H1 (cell line): ENCODE measurements around the gene TOMM7. TPM values are rescaled to one million over a fixed set of nuclear protein-coding genes. Genes with fewer than 3 reads are reported as not detected.

ENCODE experiments used
- CTCF ChIA-PET: fragments of 300-600 bp; sonication (Branson Sonifier 250); formaldehyde crosslinking; loops from one replicate; lab custom pipeline; 2021; ENCODE audit not compliant: partially characterized antibody; lab: Charles Lee
- POLR2A ChIA-PET: fragments of 300-600 bp; sonication (Branson Sonifier 250); formaldehyde crosslinking; loops from one replicate; lab custom pipeline; 2021; ENCODE audit warnings: inconsistent platforms; ENCODE audit not compliant: partially characterized antibody; lab: Charles Lee
- DNase-seq, 2 experiments: peaks; one replicate each; pipeline versions ENCODE4 v3.0.0 to v3.0.0-alpha.2; 2010 to 2022; ENCODE audit warnings: low spot score in 2 of 2, low read depth in 1 of 2, mixed read lengths in 1 of 2
- FAIRE-seq: peaks from 2 replicates; lab custom pipeline; 2011; peaks lifted over from hg19 to GRCh38; lab: Jason Lieb, UNC
- H2AFZ ChIP-seq: 2 replicates; pipeline ENCODE4 v1.8.1; 2012; ENCODE audit warnings: low read length, inconsistent platforms
- H2AK5ac ChIP-seq: 2 replicates; pipeline ENCODE4 v1.6.1; 2013; ENCODE audit warnings: low read depth, low read length
- H2BK120ac ChIP-seq: replicated peaks from 2 replicates; pipeline ENCODE3; 2013; ENCODE audit warnings: low read depth, low read length, inconsistent platforms
- H2BK12ac ChIP-seq: 2 replicates; pipeline ENCODE4 v1.6.1; 2013; ENCODE audit warnings: low read depth, low read length
- H2BK15ac ChIP-seq: 2 replicates; pipeline ENCODE4 v1.6.1; 2013; ENCODE audit warnings: low read length
- H2BK20ac ChIP-seq: 2 replicates; pipeline ENCODE4 v1.6.1; 2013; ENCODE audit warnings: low read length
- H2BK5ac ChIP-seq: 2 replicates; pipeline ENCODE4 v1.6.1; 2013; ENCODE audit warnings: low read depth, low read length
- H3K14ac ChIP-seq: 2 replicates; pipeline ENCODE4 v1.6.1; 2013; ENCODE audit warnings: inconsistent platforms; ENCODE audit not compliant: insufficient read length
- H3K18ac ChIP-seq: 2 replicates; pipeline ENCODE4 v1.6.1; 2013; ENCODE audit warnings: low read length; ENCODE audit errors: extremely low read depth
- H3K23ac ChIP-seq: 2 replicates; pipeline ENCODE4 v1.6.1; 2013; ENCODE audit warnings: inconsistent platforms; ENCODE audit not compliant: insufficient read length
- H3K23me2 ChIP-seq: 2 replicates; pipeline ENCODE4 v1.6.1; 2013; ENCODE audit warnings: low read depth, low read length
- H3K27ac ChIP-seq: 2 replicates; pipeline ENCODE4 v1.6.1; 2011; ENCODE audit warnings: low read depth, low read length, inconsistent platforms
- H3K27me3 ChIP-seq, 4 experiments: replicated peaks in 1 of 4; 1 replicate in 1 of 4; 2 replicates in 3 of 4; pipeline versions ENCODE4 v1.6.1 to v1.8.1; 2011 to 2013; ENCODE audit warnings: low read length in 3 of 4, mild to moderate bottlenecking in 3 of 4, inconsistent platforms in 2 of 4, mixed read lengths in 2 of 4, moderate library complexity in 1 of 4; ENCODE audit not compliant: control insufficient read depth in 3 of 4, insufficient read depth in 3 of 4; ENCODE audit errors: extremely low read depth in 1 of 4
- H3K36me3 ChIP-seq, 4 experiments: 2 replicates each; pipeline versions ENCODE4 v1.6.1 to v1.8.1; 2011 to 2013; ENCODE audit warnings: mild to moderate bottlenecking in 4 of 4, low read length in 3 of 4, moderate library complexity in 2 of 4, control low read depth in 1 of 4, inconsistent platforms in 1 of 4; ENCODE audit not compliant: insufficient read depth in 4 of 4, control insufficient read depth in 2 of 4
- H3K4ac ChIP-seq: replicated peaks from 2 replicates; pipeline ENCODE3; 2013; ENCODE audit warnings: low read length, low read depth, mixed read lengths, inconsistent platforms; ENCODE audit not compliant: insufficient read length
- H3K4me1 ChIP-seq, 4 experiments: replicated peaks in 1 of 4; 1 replicate in 1 of 4; 2 replicates in 3 of 4; pipeline versions ENCODE4 v1.6.1 to v1.8.1; 2011 to 2013; ENCODE audit warnings: low read length in 3 of 4, inconsistent platforms in 2 of 4, mixed read lengths in 1 of 4; ENCODE audit not compliant: insufficient read depth in 4 of 4, control insufficient read depth in 3 of 4
- H3K4me2 ChIP-seq, 2 experiments: 2 replicates each; pipeline versions ENCODE4 v1.6.1 to v1.8.1; 2011 to 2013; ENCODE audit warnings: low read depth in 2 of 2, low read length in 2 of 2, control low read depth in 1 of 2, inconsistent platforms in 1 of 2, mild to moderate bottlenecking in 1 of 2; ENCODE audit not compliant: insufficient read depth in 1 of 2
- H3K4me3 ChIP-seq, 4 experiments: fragments of 200-600, 300-600 bp in 1 of 4; sonication (generic), shearing (Covaris generic), sonication (Bioruptor Twin) in 1 of 4; 2 replicates each; pipeline versions ENCODE4 v1.5.1 to v1.8.1; 2011 to 2016; ENCODE audit warnings: low read length in 4 of 4, low read depth in 3 of 4, control low read depth in 2 of 4, inconsistent platforms in 2 of 4, mild to moderate bottlenecking in 2 of 4, mixed read lengths in 1 of 4, moderate library complexity in 1 of 4; ENCODE audit not compliant: insufficient read depth in 2 of 4; ENCODE audit errors: extremely low read depth in 1 of 4
- H3K56ac ChIP-seq: replicated peaks from 2 replicates; pipeline ENCODE3; 2013; ENCODE audit warnings: low read depth, mild to moderate bottlenecking, mixed read lengths, low read length, inconsistent platforms; ENCODE audit not compliant: insufficient read length
- H3K79me1 ChIP-seq: 2 replicates; pipeline ENCODE4 v1.6.1; 2013; ENCODE audit warnings: low read depth, low read length, control low read depth
- H3K79me2 ChIP-seq, 2 experiments: 2 replicates each; pipeline versions ENCODE4 v1.6.1 to v1.8.1; 2012 to 2013; ENCODE audit warnings: low read length in 2 of 2, mild to moderate bottlenecking in 2 of 2, inconsistent platforms in 1 of 2; ENCODE audit not compliant: insufficient read depth in 2 of 2, control insufficient read depth in 1 of 2
- H3K9ac ChIP-seq, 4 experiments: replicated peaks in 1 of 4; 1 replicate in 1 of 4; 2 replicates in 3 of 4; pipeline versions ENCODE4 v1.6.1 to v1.8.1; 2011 to 2013; ENCODE audit warnings: low read depth in 3 of 4, low read length in 3 of 4, control low read depth in 2 of 4, mild to moderate bottlenecking in 2 of 4, moderate library complexity in 2 of 4, inconsistent platforms in 1 of 4; ENCODE audit errors: extremely low read depth in 1 of 4
- H3K9me3 ChIP-seq, 2 experiments: 2 replicates each; pipeline versions ENCODE4 v1.6.1 to v1.8.1; 2012 to 2013; ENCODE audit warnings: mild to moderate bottlenecking in 2 of 2, moderate library complexity in 2 of 2, control low read depth in 1 of 2, inconsistent platforms in 1 of 2, low read depth in 1 of 2, low read length in 1 of 2, mixed read lengths in 1 of 2; ENCODE audit not compliant: insufficient read depth in 2 of 2
- H4K20me1 ChIP-seq, 2 experiments: replicated peaks in 1 of 2; 2 replicates each; pipeline versions ENCODE3 to v1.8.1; 2011 to 2013; ENCODE audit warnings: inconsistent platforms in 2 of 2, low read length in 2 of 2, mild to moderate bottlenecking in 1 of 2; ENCODE audit not compliant: insufficient read depth in 2 of 2, control insufficient read depth in 1 of 2
- H4K5ac ChIP-seq: 2 replicates; pipeline ENCODE4 v1.6.1; 2013; ENCODE audit warnings: low read length, low read depth, mixed read lengths, inconsistent platforms; ENCODE audit not compliant: insufficient read length
- H4K8ac ChIP-seq: 2 replicates; pipeline ENCODE4 v1.8.0; 2013; ENCODE audit warnings: mild to moderate bottlenecking, moderate library complexity, low read length, inconsistent platforms; ENCODE audit not compliant: insufficient read depth; ENCODE audit errors: extremely low read depth
- H4K91ac ChIP-seq: replicated peaks from 2 replicates; pipeline ENCODE3; 2013; ENCODE audit warnings: low read length, mixed read lengths, inconsistent platforms; ENCODE audit not compliant: insufficient read length
- EGR1 ChIP-seq: IDR thresholded peaks from 2 replicates; pipeline ENCODE4 v1.6.1; 2011; ENCODE audit warnings: low read depth, low read length, borderline replicate concordance
- HDAC2 ChIP-seq, 2 experiments: fragments of 300-600 bp in 1 of 2; sonication (generic) in 1 of 2; IDR thresholded peaks; 2 replicates each; pipeline ENCODE4 v1.6.1; 2011 to 2012; ENCODE audit warnings: low read depth in 2 of 2, low read length in 2 of 2, mild to moderate bottlenecking in 2 of 2, moderate library complexity in 2 of 2, borderline replicate concordance in 1 of 2, inconsistent platforms in 1 of 2
- KDM5A ChIP-seq: fragments of 200-600 bp; IDR thresholded peaks from 2 replicates; pipeline ENCODE4 v1.7.1; 2012; ENCODE audit warnings: mild to moderate bottlenecking, low read length, inconsistent platforms, mixed read lengths
- TCF12 ChIP-seq: IDR thresholded peaks from 2 replicates; pipeline ENCODE4 v1.6.1; 2011; ENCODE audit warnings: low read depth, mild to moderate bottlenecking, low read length
- TEAD4 ChIP-seq: IDR thresholded peaks from 2 replicates; pipeline ENCODE4 v1.6.1; 2012; ENCODE audit warnings: low read depth, low read length, inconsistent platforms, mixed read lengths
- polyA plus RNA-seq, 7 experiments: library from polyadenylated mRNA; depleted of rRNA in 3 of 7; stranded (reverse) in 5 of 7; unstranded in 2 of 7; fragments of >200 nt in 5 of 7; fragments of 200-250 nt in 2 of 7; gene quantifications; 1 replicate in 5 of 7; 2 replicates in 1 of 7; 4 replicates in 1 of 7; pipeline versions ENCODE4 v1.2.1 to v1.2.3, GENCODE V29; 2011 to 2013; ENCODE audit warnings: missing spikeins in 2 of 7, mixed read lengths in 2 of 7
- total RNA-seq: library from RNA; stranded (reverse); fragmentation: NEBNext Ultra II Directional; extraction: Animal tissue kit (Norgen Biotek cat#: 25700); gene quantifications from 2 replicates; pipeline ENCODE4 v1.2.1, GENCODE V29; 2021

The TOMM7 gene
- total and polyA plus RNA-seq, 2 of the 8 experiments (the other 6 are each of a cell fraction or from before 2014, with no cell fraction given), result 389 to 508 TPM

DNA sequence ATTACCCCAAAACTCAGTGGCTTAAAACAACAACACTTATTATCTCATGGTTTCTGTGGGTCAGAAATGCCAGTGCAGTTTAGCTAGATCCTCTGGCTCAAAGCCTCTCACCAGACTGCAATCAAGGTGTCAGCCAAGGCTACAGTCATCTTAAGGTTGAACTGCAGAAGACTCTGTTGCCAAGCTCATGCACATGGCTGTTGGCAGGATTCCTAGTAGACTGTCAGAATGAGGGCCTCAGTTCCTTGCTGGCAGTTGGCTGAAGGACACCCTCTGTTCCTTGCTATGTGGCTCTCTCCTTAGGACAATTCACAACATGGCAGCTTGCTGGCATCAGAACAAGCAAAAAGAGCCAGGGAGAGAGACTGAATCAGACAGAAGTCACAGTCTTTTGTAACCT, 34.7 kb downstream of the TOMM7 start:
- no peak for TF ChIP-seq TEAD4
- no peak for TF ChIP-seq KDM5A
- no peak for TF ChIP-seq TCF12
- no peak for TF ChIP-seq EGR1
- TF ChIP-seq HDAC2 (IDR thresholded peaks at IDR 0.05; ENCODE audit: borderline replicate concordance in 1 of 2, low read depth in 2 of 2, low read length in 2 of 2), result no peak

More for the DNA sequence above, 34.7 kb downstream of the TOMM7 start:
- H4K5ac ChIP-seq, result no peak overlapping the region
- H3K9ac ChIP-seq, result no peak overlapping the region
- H3K27ac ChIP-seq, result no peak overlapping the region
- H3K23me2 ChIP-seq, result no peaks in the 10 kb centered on the region
- H3K27me3 ChIP-seq, result no peaks in the 10 kb centered on the region
- no peak overlapping the region for H4K8ac ChIP-seq
- no peaks in the 10 kb centered on the region for H3K36me3 ChIP-seq
- no peaks in the 10 kb centered on the region for H4K20me1 ChIP-seq
- CTCF ChIA-PET, result interaction anchor here (0.7 kb wide), 1 partner anchor 267 kb away, joined by 4 read pairs; no protein-coding TSS in a partner anchor
- no peak overlapping the region for H3K4ac ChIP-seq
- H3K4me3 ChIP-seq, result no peak overlapping the region
- no peak overlapping the region; the same call in 1 of the 2 replicates for H2BK12ac ChIP-seq
- no peak for FAIRE-seq
- no peak overlapping the region for H3K56ac ChIP-seq
- H3K18ac ChIP-seq, result no peak overlapping the region
- H4K91ac ChIP-seq, result no peak overlapping the region
- no peak overlapping the region for H2AFZ ChIP-seq
- no peak overlapping the region for H3K14ac ChIP-seq
- no peaks in the 10 kb centered on the region for H3K79me1 ChIP-seq
- H2AK5ac ChIP-seq, result no peak overlapping the region
- no peak overlapping the region for H2BK20ac ChIP-seq
- no peak for DNase-seq
- no peaks in the 10 kb centered on the region for H3K79me2 ChIP-seq
- no peak overlapping the region for H3K23ac ChIP-seq
- no peak overlapping the region for H2BK15ac ChIP-seq
- no peak overlapping the region for H3K4me2 ChIP-seq
- 0 out of 4 replicates have a peak, but pooled peaks cover 0 to 2% of the 10 kb centered on the region in 2 experiments for H3K9me3 ChIP-seq
- no peaks in the 10 kb centered on the region for H3K4me1 ChIP-seq
- H2BK120ac ChIP-seq, result no peak overlapping the region
- no peak overlapping the region for H2BK5ac ChIP-seq
- POLR2A ChIA-PET, result no interaction called here
